ENCODE results near the gene ZNF219. TPM values are rescaled to one million over a fixed set of nuclear protein-coding genes. Genes with fewer than 3 reads are reported as not detected.

ZNF219 gene
- total and polyA plus RNA-seq, 2 of the 13 experiments (the other 11 are each of a cell fraction or from before 2014, with no cell fraction given) = 34.5 to 36.6 TPM

DNA sequence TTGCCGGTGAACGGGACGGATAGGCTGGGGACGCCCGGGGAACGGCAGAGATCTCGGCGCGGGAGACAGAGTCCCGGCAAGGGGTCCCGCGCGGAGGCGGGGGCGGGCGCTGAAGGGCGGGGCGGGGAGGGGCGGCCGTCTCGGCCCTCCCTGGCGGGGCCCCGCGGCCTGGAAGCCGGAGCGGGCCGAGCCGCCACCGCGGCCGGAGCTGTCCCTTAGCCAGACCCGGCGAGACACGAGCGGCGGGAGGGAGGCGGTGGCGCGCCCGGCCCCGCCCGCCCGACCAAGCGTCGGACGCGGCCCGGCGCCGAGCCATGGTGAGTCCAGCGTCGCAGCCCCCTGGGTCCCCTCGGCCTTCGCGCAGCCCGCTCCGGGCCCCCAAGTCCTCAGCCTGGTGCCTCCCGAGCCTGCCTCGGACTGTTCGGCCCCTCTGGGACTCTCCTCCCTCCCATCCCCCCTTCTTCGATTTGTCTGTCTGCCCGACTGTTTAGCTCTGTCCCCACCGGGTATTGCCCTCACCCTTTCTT, 28.3 kb downstream of the ZNF219 start, which contains the start of gene ARHGEF40 (continued):
- TF ChIP-seq ZNF296 (CRISPR knock-in tag; conservative IDR thresholded peaks at IDR 0.05) (no peak), ZBTB1 (CRISPR knock-in tag; IDR thresholded peaks at IDR 0.05; ENCODE audit: borderline replicate concordance) (no peak), ZNF253 (CRISPR knock-in tag; IDR thresholded peaks at IDR 0.05; ENCODE audit: borderline replicate concordance) (0 out of 2 replicates have a peak, but pooled peaks have one; percentile 28), PHF8 (CRISPR knock-in tag; IDR thresholded peaks at IDR 0.05) (no peak), POLR2G (IDR thresholded peaks at IDR 0.05; ENCODE audit: low read depth, low read length) (0 out of 2 replicates have a peak, but pooled peaks have one; percentile 0), FLYWCH1 (CRISPR knock-in tag; IDR thresholded peaks at IDR 0.05) (no peak), ARNT2 (CRISPR knock-in tag; IDR thresholded peaks at IDR 0.05; ENCODE audit: low read depth) (peak; percentile 83), ZNF543 (CRISPR knock-in tag; IDR thresholded peaks at IDR 0.05) (no peak), ZNF784 (CRISPR knock-in tag; IDR thresholded peaks at IDR 0.05; ENCODE audit: borderline replicate concordance) (peak; percentile 89; the same call in 1 of the 2 replicates), ZNF607 (CRISPR knock-in tag; IDR thresholded peaks at IDR 0.05; ENCODE audit: borderline replicate concordance) (peak; percentile 12), EZH2 (conservative IDR thresholded peaks at IDR 0.05; ENCODE audit: low read depth, low read length) (no peak), MTA1 (CRISPR knock-in tag; IDR thresholded peaks at IDR 0.05; ENCODE audit: borderline replicate concordance) (no peak), MAX (IDR thresholded peaks at IDR 0.05) (no peak; the same call in 1 of the 2 replicates), RAD51 (IDR thresholded peaks at IDR 0.05; ENCODE audit: borderline replicate concordance) (no peak), ELF4 (CRISPR knock-in tag; IDR thresholded peaks at IDR 0.05; ENCODE audit: borderline replicate concordance) (0 out of 2 replicates have a peak, but pooled peaks have one; percentile 5), ARNTL (CRISPR knock-in tag; IDR thresholded peaks at IDR 0.05) (no peak), ZNF460 (CRISPR knock-in tag; IDR thresholded peaks at IDR 0.05; ENCODE audit: borderline replicate concordance) (no peak), MIXL1 (CRISPR knock-in tag; IDR thresholded peaks at IDR 0.05) (no peak), NR2F2 (IDR thresholded peaks at IDR 0.05; ENCODE audit: borderline replicate concordance, low read depth) (no peak), ZNF598 (CRISPR knock-in tag; IDR thresholded peaks at IDR 0.05; ENCODE audit: borderline replicate concordance) (no peak), CBFB (CRISPR knock-in tag; IDR thresholded peaks at IDR 0.05) (peak; percentile 4; the same call in 1 of the 2 replicates), ARID2 (CRISPR knock-in tag; IDR thresholded peaks at IDR 0.05; ENCODE audit: borderline replicate concordance) (no peak)
- TF ChIP-seq, protein P1, sequence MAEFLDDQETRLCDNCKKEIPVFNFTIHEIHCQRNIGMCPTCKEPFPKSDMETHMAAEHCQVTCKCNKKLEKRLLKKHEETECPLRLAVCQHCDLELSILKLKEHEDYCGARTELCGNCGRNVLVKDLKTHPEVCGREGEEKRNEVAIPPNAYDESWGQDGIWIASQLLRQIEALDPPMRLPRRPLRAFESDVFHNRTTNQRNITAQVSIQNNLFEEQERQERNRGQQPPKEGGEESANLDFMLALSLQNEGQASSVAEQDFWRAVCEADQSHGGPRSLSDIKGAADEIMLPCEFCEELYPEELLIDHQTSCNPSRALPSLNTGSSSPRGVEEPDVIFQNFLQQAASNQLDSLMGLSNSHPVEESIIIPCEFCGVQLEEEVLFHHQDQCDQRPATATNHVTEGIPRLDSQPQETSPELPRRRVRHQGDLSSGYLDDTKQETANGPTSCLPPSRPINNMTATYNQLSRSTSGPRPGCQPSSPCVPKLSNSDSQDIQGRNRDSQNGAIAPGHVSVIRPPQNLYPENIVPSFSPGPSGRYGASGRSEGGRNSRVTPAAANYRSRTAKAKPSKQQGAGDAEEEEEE (CRISPR knock-in tag; IDR thresholded peaks at IDR 0.05; ENCODE audit: borderline replicate concordance) = no peak
- TF ChIP-seq, protein P2, sequence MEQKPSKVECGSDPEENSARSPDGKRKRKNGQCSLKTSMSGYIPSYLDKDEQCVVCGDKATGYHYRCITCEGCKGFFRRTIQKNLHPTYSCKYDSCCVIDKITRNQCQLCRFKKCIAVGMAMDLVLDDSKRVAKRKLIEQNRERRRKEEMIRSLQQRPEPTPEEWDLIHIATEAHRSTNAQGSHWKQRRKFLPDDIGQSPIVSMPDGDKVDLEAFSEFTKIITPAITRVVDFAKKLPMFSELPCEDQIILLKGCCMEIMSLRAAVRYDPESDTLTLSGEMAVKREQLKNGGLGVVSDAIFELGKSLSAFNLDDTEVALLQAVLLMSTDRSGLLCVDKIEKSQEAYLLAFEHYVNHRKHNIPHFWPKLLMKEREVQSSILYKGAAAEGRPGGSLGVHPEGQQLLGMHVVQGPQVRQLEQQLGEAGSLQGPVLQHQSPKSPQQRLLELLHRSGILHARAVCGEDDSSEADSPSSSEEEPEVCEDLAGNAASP (CRISPR knock-in tag; IDR thresholded peaks at IDR 0.05; ENCODE audit: borderline replicate concordance) = no peak
- TF ChIP-seq, protein P3, sequence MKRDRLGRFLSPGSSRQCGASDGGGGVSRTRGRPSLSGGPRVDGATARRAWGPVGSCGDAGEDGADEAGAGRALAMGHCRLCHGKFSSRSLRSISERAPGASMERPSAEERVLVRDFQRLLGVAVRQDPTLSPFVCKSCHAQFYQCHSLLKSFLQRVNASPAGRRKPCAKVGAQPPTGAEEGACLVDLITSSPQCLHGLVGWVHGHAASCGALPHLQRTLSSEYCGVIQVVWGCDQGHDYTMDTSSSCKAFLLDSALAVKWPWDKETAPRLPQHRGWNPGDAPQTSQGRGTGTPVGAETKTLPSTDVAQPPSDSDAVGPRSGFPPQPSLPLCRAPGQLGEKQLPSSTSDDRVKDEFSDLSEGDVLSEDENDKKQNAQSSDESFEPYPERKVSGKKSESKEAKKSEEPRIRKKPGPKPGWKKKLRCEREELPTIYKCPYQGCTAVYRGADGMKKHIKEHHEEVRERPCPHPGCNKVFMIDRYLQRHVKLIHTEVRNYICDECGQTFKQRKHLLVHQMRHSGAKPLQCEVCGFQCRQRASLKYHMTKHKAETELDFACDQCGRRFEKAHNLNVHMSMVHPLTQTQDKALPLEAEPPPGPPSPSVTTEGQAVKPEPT (CRISPR knock-in tag; IDR thresholded peaks at IDR 0.05; ENCODE audit: low read depth) = no peak

Data from HepG2 (cell line).